HUES48 (cell line): ENCODE results near the gene IGSF9B.
A peak's percentile ranks its signal among the peaks of the same experiment; 100 is the strongest.
"Not testable (repeated sequence)": the region's sequence is repeated elsewhere in the genome, so short reads cannot be mapped to it uniquely, and the experiment has no call there.

Experiments used
- H3K27ac ChIP-seq: one replicate; pipeline ENCODE4 v1.7.0; 2013; ENCODE audit warnings: low read depth, low read length, inconsistent platforms
- H3K27me3 ChIP-seq: 2 replicates; pipeline ENCODE4 v1.6.1; 2013; ENCODE audit warnings: mild to moderate bottlenecking, low read length; ENCODE audit not compliant: control insufficient read depth, insufficient read depth
- H3K36me3 ChIP-seq: 2 replicates; pipeline ENCODE4 v1.6.1; 2013; ENCODE audit warnings: low read length; ENCODE audit not compliant: control insufficient read depth, insufficient read depth
- H3K4me1 ChIP-seq: 2 replicates; pipeline ENCODE4 v1.6.1; 2013; ENCODE audit warnings: mild to moderate bottlenecking, low read length; ENCODE audit not compliant: control insufficient read depth, insufficient read depth
- H3K4me3 ChIP-seq: 2 replicates; pipeline ENCODE4 v1.5.1; 2013; ENCODE audit warnings: mild to moderate bottlenecking, low read depth, low read length
- H3K9ac ChIP-seq: 2 replicates; pipeline ENCODE4 v1.6.1; 2013; ENCODE audit warnings: mild to moderate bottlenecking, low read depth, low read length, moderate library complexity
- H3K9me3 ChIP-seq: 2 replicates; pipeline ENCODE4 v1.6.1; 2013; ENCODE audit warnings: low read length; ENCODE audit not compliant: control insufficient read depth, insufficient read depth

Gene IGSF9B

GRCh38 chr11:133956650-133957633, at the start of gene IGSF9B:
TSS of gene IGSF9B (minus strand) at chr11:133956968. CDS start at chr11:133956754, 214 bp downstream.
- Histone ChIP-seq H3K27ac (no peak within 1 kb of the TSS), H3K27me3 (peaks cover 36% of the 10 kb centered on the region)

GRCh38 chr11:134004496-134005172, 47.9 kb upstream of the IGSF9B start:
- Histone ChIP-seq H3K9me3 (no peaks in the 10 kb centered on the region), H3K9ac (no peak overlapping the region), H3K27me3 (no peaks in the 10 kb centered on the region), H3K4me3 (no peak overlapping the region), H3K27ac (no peak overlapping the region), H3K4me1 (peaks cover 6% of the 10 kb centered on the region; the same call in 1 of the 2 replicates), H3K36me3 (no peaks in the 10 kb centered on the region)

More at GRCh38 chr11:133956650-133957633, at the start of gene IGSF9B:
- Histone ChIP-seq H3K4me3 (peak within 1 kb of the TSS; percentile 98), H3K4me1 (peaks cover 29% of the 10 kb centered on the region), H3K9ac (peak within 1 kb of the TSS; percentile 52; the same call in 1 of the 2 replicates), H3K9me3 (no peaks in the 10 kb centered on the region), H3K36me3 (no peaks in the 10 kb centered on the region)

- Histone ChIP-seq H3K4me3 (no peak overlapping the region), H3K4me1 (peaks cover 5% of the 10 kb centered on the region; the same call in 1 of the 2 replicates), H3K9ac (no peak overlapping the region), H3K27me3 (no peaks in the 10 kb centered on the region), H3K36me3 (no peaks in the 10 kb centered on the region), H3K9me3 (no peaks in the 10 kb centered on the region), H3K27ac (no peak overlapping the region)
Observed at GRCh38 chr11:134003792-134004495, 47.2 kb upstream of the IGSF9B start.

GRCh38 chr11:134002819-134003218, 46.1 kb upstream of the IGSF9B start:
- not testable (repeated sequence) for H3K27me3 ChIP-seq, H3K4me1 ChIP-seq, H3K9ac ChIP-seq, H3K9me3 ChIP-seq, H3K27ac ChIP-seq, H3K36me3 ChIP-seq, H3K4me3 ChIP-seq

- H3K9me3 ChIP-seq, H3K4me1 ChIP-seq, H3K9ac ChIP-seq, H3K4me3 ChIP-seq, H3K27me3 ChIP-seq, H3K36me3 ChIP-seq, H3K27ac ChIP-seq: not testable (repeated sequence)
Observed at GRCh38 chr11:134002338-134002737, 45.6 kb upstream of the IGSF9B start.

- no peak overlapping the region for H3K4me3 ChIP-seq
- H3K36me3 ChIP-seq = no peaks in the 10 kb centered on the region
- no peak overlapping the region for H3K9ac ChIP-seq
- H3K9me3 ChIP-seq = no peaks in the 10 kb centered on the region
- no peak overlapping the region for H3K27ac ChIP-seq
- H3K27me3 ChIP-seq = no peaks in the 10 kb centered on the region
- no peaks in the 10 kb centered on the region for H3K4me1 ChIP-seq
Observed at GRCh38 chr11:134001596-134001995, 44.8 kb upstream of the IGSF9B start.

GRCh38 chr11:134001088-134001487, 44.3 kb upstream of the IGSF9B start:
- no peaks in the 10 kb centered on the region for H3K9me3 ChIP-seq
- H3K4me1 ChIP-seq = no peaks in the 10 kb centered on the region
- no peak overlapping the region for H3K27ac ChIP-seq
- no peaks in the 10 kb centered on the region for H3K27me3 ChIP-seq
- H3K36me3 ChIP-seq = no peaks in the 10 kb centered on the region
- H3K9ac ChIP-seq = no peak overlapping the region
- no peak overlapping the region for H3K4me3 ChIP-seq

GRCh38 chr11:133999355-133999754, 42.6 kb upstream of the IGSF9B start:
- Histone ChIP-seq H3K27ac (no peak overlapping the region), H3K4me3 (no peak overlapping the region), H3K4me1 (no peaks in the 10 kb centered on the region), H3K27me3 (no peaks in the 10 kb centered on the region), H3K9ac (no peak overlapping the region), H3K9me3 (no peaks in the 10 kb centered on the region), H3K36me3 (no peaks in the 10 kb centered on the region)

- Histone ChIP-seq H3K4me3 (no peak overlapping the region), H3K27me3 (no peaks in the 10 kb centered on the region), H3K9ac (no peak overlapping the region), H3K9me3 (no peaks in the 10 kb centered on the region), H3K4me1 (no peaks in the 10 kb centered on the region), H3K27ac (no peak overlapping the region), H3K36me3 (no peaks in the 10 kb centered on the region)
Observed at GRCh38 chr11:133997554-133997953, 40.8 kb upstream of the IGSF9B start.

- no peaks in the 10 kb centered on the region for H3K36me3 ChIP-seq
- no peak overlapping the region for H3K9ac ChIP-seq
- H3K9me3 ChIP-seq = no peaks in the 10 kb centered on the region
- no peaks in the 10 kb centered on the region for H3K27me3 ChIP-seq
- no peaks in the 10 kb centered on the region for H3K4me1 ChIP-seq
- H3K27ac ChIP-seq = no peak overlapping the region
- H3K4me3 ChIP-seq = no peak overlapping the region
Observed at GRCh38 chr11:133996671-133997070, 39.9 kb upstream of the IGSF9B start.
